ACHN (cell line): ENCODE results near the gene CTSF.

Experiments used
- DNase-seq: peaks from one replicate; pipeline ENCODE4 v3.0.0-alpha.2; 2015
- in situ Hi-C: cut with HindIII; loops from 2 replicates; pipeline ENCODE4 v1.10.0; 2017; ENCODE audit warnings: low sequenced_read_pairs, low pct_ligation_motif_present, low pct_unique_long_range_greater_than_20kb

CTSF gene

GRCh38 chr11:66562907-66563583 lies 5.4 kb downstream of the CTSF start:
- in situ Hi-C loops: no loop called here
- DNase-seq: no peak

- in situ Hi-C loops: no loop called here
Measured at GRCh38 chr11:66562275-66562674, 6.1 kb downstream of the CTSF start.

DNA sequence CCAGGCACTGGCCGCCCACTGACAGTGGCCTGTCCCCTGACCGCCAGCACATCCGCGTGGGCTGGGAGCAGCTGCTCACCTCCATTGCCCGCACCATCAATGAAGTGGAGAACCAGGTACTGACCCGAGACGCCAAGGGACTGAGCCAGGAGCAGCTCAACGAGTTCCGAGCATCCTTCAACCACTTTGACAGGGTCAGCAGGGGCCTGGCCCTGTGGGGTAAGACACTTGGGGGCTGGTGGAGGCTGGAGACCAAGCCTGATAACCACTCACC lies 6.5 kb downstream of the CTSF start:
- in situ Hi-C loops: no loop called here
- DNase-seq: no peak

More at GRCh38 chr11:66562275-66562674, 6.1 kb downstream of the CTSF start:
- no peak for DNase-seq

GRCh38 chr11:66561178-66561974 lies 7.0 kb downstream of the CTSF start:
- in situ Hi-C loops: no loop called here

GRCh38 chr11:66559866-66560676 lies 8.3 kb downstream of the CTSF start:
- no peak for DNase-seq
- in situ Hi-C loops: no loop called here

More at GRCh38 chr11:66561178-66561974, 7.0 kb downstream of the CTSF start:
- no peak for DNase-seq

GRCh38 chr11:66559142-66559865 lies 9.1 kb downstream of the CTSF start:
- in situ Hi-C loops: no loop called here
- DNase-seq: no peak

- DNase-seq: no peak
- in situ Hi-C loops: no loop called here
Measured at GRCh38 chr11:66557733-66558326, 10.6 kb downstream of the CTSF start.

- in situ Hi-C loops: no loop called here
- DNase-seq: no peak
Measured at GRCh38 chr11:66556086-66556485, 12.3 kb downstream of the CTSF start.

GRCh38 chr11:66555416-66555815 lies 13.0 kb downstream of the CTSF start:
- in situ Hi-C loops: no loop called here
- no peak for DNase-seq

DNA sequence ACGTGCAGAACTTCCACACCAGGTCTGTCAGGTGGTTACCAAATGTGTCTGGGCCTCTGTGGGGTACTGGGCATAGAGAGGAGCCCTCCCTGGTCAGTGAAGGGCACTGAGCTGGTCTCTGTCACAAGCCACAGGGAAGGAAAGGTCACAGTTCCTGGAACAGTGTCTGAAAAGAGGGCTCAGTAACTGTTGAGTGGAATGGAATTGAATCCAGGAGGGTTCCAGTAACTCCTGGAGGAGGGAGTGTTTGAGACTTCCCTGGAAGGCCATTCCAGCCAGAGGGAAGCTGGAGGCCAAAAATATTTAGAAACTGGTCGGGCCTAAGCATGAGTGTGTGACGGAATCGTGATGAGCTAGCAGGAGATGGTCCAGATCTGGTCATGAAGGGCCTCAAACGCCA lies 13.8 kb downstream of the CTSF start:
- in situ Hi-C loops: no loop called here

GRCh38 chr11:66550887-66551286 lies 17.5 kb downstream of the CTSF start:
- in situ Hi-C loops: no loop called here

More for the DNA sequence above, 13.8 kb downstream of the CTSF start:
- no peak for DNase-seq

DNA sequence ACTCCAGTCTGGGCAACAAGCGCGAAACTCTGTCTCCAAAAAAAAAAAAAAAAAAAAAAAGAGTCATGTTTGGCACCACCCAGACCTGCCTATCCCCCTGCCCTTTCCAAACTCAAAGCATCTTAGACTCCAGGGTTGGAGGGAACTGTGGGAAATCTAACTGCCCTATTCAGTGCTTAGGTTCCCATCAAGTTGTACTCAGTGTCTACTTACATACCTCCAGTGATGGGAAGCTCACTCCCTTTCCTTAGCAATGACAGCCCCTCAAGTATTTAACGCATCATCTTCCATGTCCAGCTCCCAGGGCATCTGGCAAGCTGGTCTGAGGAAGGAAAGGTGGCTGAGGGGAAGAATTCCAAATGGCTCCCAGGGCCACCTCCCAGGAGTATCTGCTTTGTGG lies 18.7 kb downstream of the CTSF start:
- in situ Hi-C loops: no loop called here
- DNase-seq: no peak

More at GRCh38 chr11:66550887-66551286, 17.5 kb downstream of the CTSF start:
- DNase-seq: no peak

- in situ Hi-C loops: no loop called here
- no peak for DNase-seq
Measured at GRCh38 chr11:66548774-66549630, 19.4 kb downstream of the CTSF start.

- DNase-seq: no peak
Measured at GRCh38 chr11:66548041-66548440, 20.4 kb downstream of the CTSF start.

DNA sequence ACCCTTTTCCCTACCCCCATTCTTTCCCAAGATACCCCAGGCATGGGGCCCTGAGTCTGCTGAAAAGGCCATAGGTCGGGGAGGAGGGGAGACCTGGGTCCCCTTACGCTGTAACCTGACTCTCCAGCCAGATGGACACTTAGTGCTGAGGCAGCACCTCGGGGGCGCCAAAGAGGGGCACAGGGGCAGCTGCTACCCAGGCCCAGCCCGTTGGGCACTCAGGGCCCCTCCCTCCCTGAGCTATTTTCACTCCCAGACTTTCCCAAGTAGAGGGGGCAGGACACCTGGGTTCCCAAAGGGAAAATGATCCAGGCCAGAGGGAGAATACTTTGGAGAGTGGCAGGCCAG lies 20.8 kb downstream of the CTSF start:
- in situ Hi-C loops: no loop called here
- no peak for DNase-seq

More at GRCh38 chr11:66548041-66548440, 20.4 kb downstream of the CTSF start:
- in situ Hi-C loops: no loop called here

DNA sequence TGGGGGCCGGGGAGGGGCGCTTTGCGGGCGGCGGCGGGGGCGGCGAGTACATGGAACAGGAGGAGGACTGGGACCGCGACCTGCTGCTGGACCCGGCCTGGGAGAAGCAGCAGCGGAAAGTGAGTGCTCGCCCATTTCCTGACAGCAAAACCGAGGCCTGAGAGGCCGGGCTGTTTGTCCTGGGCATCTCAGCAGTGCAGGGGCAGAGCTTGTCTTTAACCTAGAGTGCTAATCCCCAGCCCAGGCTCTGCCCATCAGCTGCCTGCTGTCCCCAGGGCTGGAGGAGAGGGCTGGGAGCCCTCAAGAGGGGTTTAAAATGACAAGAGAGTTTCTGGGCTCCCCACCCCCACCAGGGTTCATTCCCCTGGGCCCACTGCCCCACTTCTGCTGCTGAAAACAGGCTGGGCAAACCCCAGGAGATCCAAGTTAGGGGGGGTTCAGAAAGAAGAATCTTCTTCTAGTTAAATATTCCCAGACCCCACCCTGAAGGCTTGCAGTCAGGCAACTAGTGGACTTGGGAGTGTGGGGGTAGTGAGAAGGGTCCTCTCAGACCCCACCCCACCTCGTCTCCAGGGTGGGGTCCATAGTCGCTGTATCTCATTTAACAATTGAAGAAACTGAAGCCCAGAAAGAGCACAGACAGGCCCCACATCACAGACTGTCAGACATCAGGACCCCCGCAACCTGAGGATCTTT lies 21.3 kb downstream of the CTSF start:
- no peak for DNase-seq
- in situ Hi-C loops: no loop called here

- no peak for DNase-seq
- in situ Hi-C loops: no loop called here
Measured at GRCh38 chr11:66546368-66546965, 21.9 kb downstream of the CTSF start, which contains the start of gene ACTN3. Gene ACTN3 (plus strand): TSS chr11:66546903. CDS start chr11:66546938, 35 bp downstream.
